ENCODE results near the gene LRR1. TPM values are rescaled to one million over a fixed set of nuclear protein-coding genes. Genes with fewer than 3 reads are reported as not detected.

Gene LRR1
- total RNA-seq, 1 donor from 2014 or later = 5.3 TPM

Small RNA genes lying within 50 kb of the gene (small RNA-seq; reads per million reads assigned to genes)
- gene AL139099.3 = not detected
- gene AL139099.4 = not detected
- not detected for gene RF00019
- not detected for gene RNA5SP384

Other genes with a start within 250 kb of the LRR1 start
- gene RPS29, start 12.6 kb upstream of the LRR1 start, total RNA-seq = 2,056 TPM
- gene RPL36AL, start 21.7 kb downstream of the LRR1 start, total RNA-seq = 87.6 TPM
- gene MGAT2, start 21.9 kb downstream of the LRR1 start, total RNA-seq = 51.4 TPM
- gene DNAAF2, start 36.3 kb downstream of the LRR1 start, total RNA-seq = 22.0 TPM
- gene POLE2, start 89.3 kb downstream of the LRR1 start, total RNA-seq = 5.3 TPM
- 27.3 TPM for gene KLHDC1, start 94.2 kb downstream of the LRR1 start, total RNA-seq
- gene KLHDC2, start 169.2 kb downstream of the LRR1 start, total RNA-seq = 137 TPM